Immature natural killer cell (primary cell): Measurements from ENCODE around the gene TP63. TPM values are rescaled to one million over a fixed set of nuclear protein-coding genes. Genes with fewer than 3 reads are reported as not detected.

Experiments used
- DNase-seq, 3 donors: peaks; one replicate each; pipeline ENCODE4 v3.0.0; 2022; ENCODE audit warnings: mixed read lengths in 1 of 3
- H3K27ac Mint-ChIP-seq, 6 donors: one replicate each; pipeline ENCODE4 v1.8.0; 2020; ENCODE audit warnings: mixed read lengths in 6 of 6, mild to moderate bottlenecking in 5 of 6, inconsistent platforms in 4 of 6, moderate library complexity in 3 of 6
- H3K27me3 Mint-ChIP-seq, 3 donors: one replicate each; pipeline ENCODE4 v1.8.0; 2020 to 2021; ENCODE audit warnings: low read depth in 3 of 3, mild to moderate bottlenecking in 3 of 3, mixed read lengths in 3 of 3, moderate library complexity in 3 of 3, inconsistent platforms in 1 of 3
- H3K36me3 Mint-ChIP-seq, 3 donors: one replicate each; pipeline ENCODE4 v1.8.0; 2020; ENCODE audit warnings: mixed read lengths in 3 of 3, inconsistent platforms in 2 of 3, mild to moderate bottlenecking in 2 of 3
- H3K4me1 Mint-ChIP-seq, 2 donors: one replicate each; pipeline ENCODE4 v1.8.0; 2020; ENCODE audit warnings: inconsistent platforms in 2 of 2, mild to moderate bottlenecking in 2 of 2, mixed read lengths in 2 of 2, moderate library complexity in 1 of 2
- H3K4me3 Mint-ChIP-seq, 5 donors: one replicate each; pipeline ENCODE4 v1.8.0; 2020; ENCODE audit warnings: mild to moderate bottlenecking in 5 of 5, mixed read lengths in 5 of 5, inconsistent platforms in 3 of 5, moderate library complexity in 3 of 5
- H3K9me3 Mint-ChIP-seq, 6 donors: one replicate each; pipeline ENCODE4 v1.8.0; 2020; ENCODE audit warnings: mild to moderate bottlenecking in 6 of 6, mixed read lengths in 6 of 6, inconsistent platforms in 4 of 6, moderate library complexity in 3 of 6
- polyA plus RNA-seq, 3 donors: library from polyadenylated mRNA; unstranded; fragments of 300-500 nt; fragmentation: Illumina TruSeq; gene quantifications; one replicate each; pipeline ENCODE4 v1.2.3, GENCODE V29; 2021

TP63 gene
- polyA plus RNA-seq, 3 donors from 2014 or later = not detected

DNA sequence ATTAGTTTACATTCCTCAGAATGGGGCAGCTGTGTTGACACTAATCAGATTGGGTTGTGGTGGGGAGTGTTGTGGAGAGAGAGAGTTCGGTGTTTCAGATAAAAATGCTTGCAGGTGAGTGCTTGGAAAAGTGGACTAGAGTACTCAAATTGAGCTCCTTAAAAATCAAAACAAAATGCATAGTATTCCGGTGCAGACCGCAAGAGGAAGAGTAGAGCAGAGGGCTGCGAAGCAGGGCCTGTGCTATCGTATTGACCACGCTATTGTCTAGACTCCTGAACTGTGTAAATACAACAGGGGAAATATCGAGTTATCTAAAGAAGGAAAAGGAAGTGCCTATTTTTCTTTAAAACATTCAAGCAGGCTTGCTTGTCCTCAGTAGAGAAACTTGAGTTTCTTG lies 159.5 kb downstream of the TP63 start:
- DNase-seq = no peak
- Mint-ChIP-seq H3K27ac (no peak overlapping the region), H3K4me3 (no peak overlapping the region), H3K4me1 (no peaks in the 10 kb centered on the region), H3K27me3 (peaks cover 0 to 4% (median 1%) of the 10 kb centered on the region in 3 donors), H3K9me3 (peaks cover 0 to 3% (median 0%) of the 10 kb centered on the region in 6 donors), H3K36me3 (no peaks in the 10 kb centered on the region)

DNA sequence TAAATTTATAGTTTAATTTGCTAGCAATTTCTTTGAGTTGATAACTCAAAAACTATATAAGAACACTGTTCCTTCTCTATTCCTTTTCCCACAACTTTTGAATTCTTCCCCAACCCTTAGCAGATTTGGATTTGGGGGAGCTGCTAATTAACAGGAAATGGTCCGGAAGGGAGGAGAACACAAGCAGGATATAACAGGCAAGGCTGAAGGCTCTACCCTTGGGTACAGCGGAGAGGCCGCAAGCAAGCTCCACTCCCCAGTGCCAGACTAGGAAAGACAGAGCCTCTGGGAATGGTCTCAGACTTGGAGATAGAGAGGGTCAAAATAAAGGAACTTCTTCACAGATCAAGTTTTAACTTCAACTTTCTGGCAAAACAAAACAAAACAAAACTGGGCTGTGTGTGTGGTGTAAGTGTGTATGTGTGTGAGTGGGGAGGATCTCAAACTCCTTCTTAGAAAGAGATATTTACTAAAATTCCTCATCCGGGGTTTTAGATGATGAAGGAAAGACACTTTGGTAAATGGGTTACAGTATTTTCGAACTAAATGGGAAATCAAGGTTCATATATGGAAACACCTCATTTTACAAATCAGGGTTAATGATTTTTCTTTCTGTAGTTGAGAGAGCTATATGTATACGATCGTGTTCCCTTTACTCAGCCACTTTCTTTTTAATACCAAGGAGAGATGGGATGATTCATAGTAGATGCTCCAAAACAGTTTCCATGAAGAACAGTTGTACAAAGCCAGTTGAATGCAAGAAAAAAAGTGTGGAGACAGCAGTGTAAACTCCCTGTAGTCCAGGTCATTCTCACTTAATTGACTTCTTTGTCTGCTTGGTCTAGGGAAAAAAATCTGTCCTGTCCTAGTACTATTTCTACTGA lies 161.1 kb downstream of the TP63 start:
- DNase-seq = no peak
- Mint-ChIP-seq H3K27ac (no peak overlapping the region), H3K27me3 (peaks cover 0 to 4% (median 1%) of the 10 kb centered on the region in 3 donors)

DNA sequence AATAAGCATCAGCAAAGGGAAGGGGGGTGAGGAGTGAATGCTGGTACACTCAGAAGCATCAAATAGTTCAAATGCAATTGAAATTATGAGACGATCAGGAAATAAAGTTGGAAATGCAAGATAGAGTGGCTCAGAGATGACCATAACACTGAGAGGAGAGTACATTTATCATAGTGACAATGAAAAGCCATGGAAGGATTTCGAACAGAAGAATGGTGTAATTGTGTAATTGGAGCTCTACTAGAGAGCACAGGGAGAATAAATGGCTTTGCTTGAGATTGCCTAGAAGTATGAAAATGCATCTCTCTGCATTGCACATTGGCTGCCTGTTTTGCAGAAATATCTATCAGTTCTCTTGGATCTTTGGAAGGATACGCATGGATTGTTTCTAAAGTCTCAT lies 163.3 kb downstream of the TP63 start:
- peaks cover 0 to 3% (median 0%) of the 10 kb centered on the region in 6 donors for H3K9me3 Mint-ChIP-seq
- no peak for DNase-seq
- H3K36me3 Mint-ChIP-seq = no peaks in the 10 kb centered on the region
- no peak overlapping the region for H3K4me3 Mint-ChIP-seq
- H3K4me1 Mint-ChIP-seq = no peaks in the 10 kb centered on the region
- no peak overlapping the region for H3K27ac Mint-ChIP-seq
- H3K27me3 Mint-ChIP-seq = peaks cover 0 to 4% (median 1%) of the 10 kb centered on the region in 3 donors

More for the DNA sequence above, 161.1 kb downstream of the TP63 start:
- H3K36me3 Mint-ChIP-seq = no peaks in the 10 kb centered on the region
- no peaks in the 10 kb centered on the region for H3K4me1 Mint-ChIP-seq
- H3K9me3 Mint-ChIP-seq = peaks cover 0 to 3% (median 0%) of the 10 kb centered on the region in 6 donors
- H3K4me3 Mint-ChIP-seq = no peak overlapping the region

DNA sequence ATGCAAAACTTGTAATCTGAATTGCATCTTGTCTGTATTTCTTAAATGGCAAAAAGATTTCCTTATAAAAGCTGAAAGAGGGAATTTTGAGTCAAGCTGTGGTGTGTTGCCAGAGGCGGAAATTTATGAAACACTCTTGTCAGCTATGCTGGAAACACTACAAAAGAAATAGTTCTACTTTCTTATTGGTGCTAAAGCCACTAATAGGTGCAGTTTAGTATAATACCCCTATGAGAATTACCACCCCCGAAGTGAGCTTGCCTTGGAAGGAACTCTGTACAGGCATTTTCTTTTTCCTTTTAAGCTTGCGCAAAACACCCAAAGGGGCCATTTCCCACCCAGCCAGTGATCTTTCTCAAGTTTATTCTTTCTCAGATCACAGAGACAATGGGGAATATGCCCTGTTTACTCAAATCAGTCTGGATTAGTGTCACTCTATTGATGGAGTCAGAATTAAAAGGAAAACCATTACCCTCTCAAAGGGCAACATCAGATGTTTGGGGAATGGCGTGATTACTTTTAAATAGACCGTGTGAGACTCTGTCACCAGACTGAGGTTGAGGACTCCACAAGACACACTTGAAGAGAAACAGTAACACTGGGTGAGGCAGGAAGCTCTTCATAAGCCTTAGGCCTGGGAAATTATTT lies 166.0 kb downstream of the TP63 start:
- DNase-seq = no peak
- Mint-ChIP-seq H3K27me3 (no peaks in the 10 kb centered on the region), H3K4me1 (no peaks in the 10 kb centered on the region), H3K36me3 (no peaks in the 10 kb centered on the region), H3K9me3 (no peaks in the 10 kb centered on the region), H3K4me3 (no peak overlapping the region), H3K27ac (no peak overlapping the region)

DNA sequence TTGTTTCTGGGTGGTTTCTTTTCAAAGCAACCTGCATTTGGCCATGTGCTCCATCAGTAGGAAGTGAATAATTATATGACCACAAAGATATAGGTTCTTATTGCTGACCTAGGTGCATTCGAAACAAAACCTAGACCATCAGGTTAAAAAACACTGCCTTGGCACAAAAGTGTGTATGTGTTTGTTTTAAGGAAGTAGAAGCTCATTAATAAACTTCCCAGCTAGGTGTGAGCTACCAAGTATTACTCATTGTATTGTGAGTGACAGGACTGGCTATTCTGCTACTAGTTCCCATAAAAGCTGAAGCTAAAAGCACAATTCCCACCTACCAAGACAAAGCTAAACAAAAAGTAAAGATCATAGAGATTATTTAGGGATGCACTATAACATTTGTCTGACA lies 168.2 kb downstream of the TP63 start:
- Mint-ChIP-seq H3K27me3 (no peaks in the 10 kb centered on the region), H3K4me1 (no peaks in the 10 kb centered on the region), H3K36me3 (no peaks in the 10 kb centered on the region), H3K9me3 (no peaks in the 10 kb centered on the region), H3K4me3 (no peak overlapping the region), H3K27ac (no peak overlapping the region)
- DNase-seq = no peak

DNA sequence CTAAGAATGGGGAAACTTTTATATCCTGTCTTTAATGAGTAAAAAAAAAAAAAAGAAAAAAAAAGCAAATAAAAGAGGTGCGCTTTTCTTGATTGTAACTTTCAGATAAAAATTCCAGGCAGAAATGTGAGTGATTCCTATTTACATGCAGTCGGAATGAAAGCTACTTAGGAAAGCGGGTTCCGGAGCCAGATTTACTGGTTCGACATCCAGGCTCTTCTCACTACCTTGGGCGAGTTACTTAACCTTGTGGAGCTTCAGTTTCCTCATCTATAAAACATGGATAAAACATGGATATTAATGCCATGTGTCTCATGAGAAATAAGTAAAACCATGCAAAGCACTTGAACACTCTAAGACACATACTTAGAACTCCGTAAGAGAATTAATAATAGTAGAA lies 169.2 kb downstream of the TP63 start:
- no peak overlapping the region for H3K27ac Mint-ChIP-seq
- no peak overlapping the region for H3K4me3 Mint-ChIP-seq
- H3K36me3 Mint-ChIP-seq = no peaks in the 10 kb centered on the region
- no peak for DNase-seq
- H3K9me3 Mint-ChIP-seq = no peaks in the 10 kb centered on the region
- H3K27me3 Mint-ChIP-seq = no peaks in the 10 kb centered on the region
- no peaks in the 10 kb centered on the region for H3K4me1 Mint-ChIP-seq

DNA sequence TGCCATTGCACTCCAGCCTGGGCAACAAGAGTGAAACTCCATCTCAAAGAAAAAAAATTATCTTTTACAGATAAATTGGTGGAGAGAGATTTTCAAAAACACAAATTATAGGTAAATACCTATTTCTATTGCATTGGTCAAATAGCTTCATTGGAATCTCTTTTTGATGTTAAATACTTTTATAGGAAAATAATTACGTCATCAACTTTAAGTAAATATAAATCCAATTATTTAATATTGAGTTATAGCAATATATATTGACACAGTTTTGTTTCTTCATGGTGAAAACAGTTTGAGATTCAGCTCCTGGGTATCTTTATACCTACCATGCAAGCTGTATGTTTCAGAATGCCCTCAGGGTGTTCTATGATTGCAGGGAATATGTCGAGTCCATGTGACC lies 172.1 kb downstream of the TP63 start:
- Mint-ChIP-seq H3K27me3 (no peaks in the 10 kb centered on the region), H3K9me3 (no peaks in the 10 kb centered on the region), H3K4me3 (no peak overlapping the region), H3K4me1 (no peaks in the 10 kb centered on the region), H3K27ac (no peak overlapping the region), H3K36me3 (no peaks in the 10 kb centered on the region)
- no peak for DNase-seq

DNA sequence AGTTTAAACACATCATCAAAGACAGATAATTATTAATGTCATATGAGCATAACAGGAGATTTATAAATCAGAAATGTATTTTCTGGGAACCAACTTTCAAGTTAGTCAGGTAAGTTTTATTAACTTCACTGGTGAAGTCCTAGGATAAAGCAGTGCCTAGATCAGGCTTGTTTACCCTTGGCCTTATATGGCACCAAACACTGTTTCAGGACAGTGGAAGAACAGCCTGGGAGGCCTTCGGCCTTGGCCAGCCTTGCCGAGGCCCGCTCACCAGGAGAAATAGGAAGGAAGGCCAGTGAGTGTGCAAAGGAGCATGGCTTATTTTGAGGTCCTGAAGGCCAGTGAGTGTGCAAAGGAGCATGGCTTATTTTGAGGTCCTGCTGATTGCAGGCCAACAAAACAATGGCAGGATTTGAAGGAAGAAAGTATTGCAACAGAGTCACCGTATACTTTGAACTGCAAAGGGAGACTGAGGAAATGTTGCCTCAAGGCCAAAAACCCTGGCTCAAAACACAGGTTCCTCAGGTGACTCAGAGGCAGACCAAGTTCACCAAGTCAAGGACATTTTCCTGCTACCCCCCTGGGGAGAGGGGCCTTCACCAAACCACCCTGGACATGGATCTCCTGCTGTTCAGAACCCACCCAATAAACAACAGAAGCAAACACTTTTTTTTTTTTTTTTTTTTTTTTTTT lies 174.3 kb downstream of the TP63 start:
- Mint-ChIP-seq H3K27me3 (no peaks in the 10 kb centered on the region), H3K36me3 (no peaks in the 10 kb centered on the region), H3K27ac (no peak overlapping the region), H3K4me3 (no peak overlapping the region), H3K4me1 (no peaks in the 10 kb centered on the region), H3K9me3 (no peaks in the 10 kb centered on the region)
- no peak for DNase-seq

DNA sequence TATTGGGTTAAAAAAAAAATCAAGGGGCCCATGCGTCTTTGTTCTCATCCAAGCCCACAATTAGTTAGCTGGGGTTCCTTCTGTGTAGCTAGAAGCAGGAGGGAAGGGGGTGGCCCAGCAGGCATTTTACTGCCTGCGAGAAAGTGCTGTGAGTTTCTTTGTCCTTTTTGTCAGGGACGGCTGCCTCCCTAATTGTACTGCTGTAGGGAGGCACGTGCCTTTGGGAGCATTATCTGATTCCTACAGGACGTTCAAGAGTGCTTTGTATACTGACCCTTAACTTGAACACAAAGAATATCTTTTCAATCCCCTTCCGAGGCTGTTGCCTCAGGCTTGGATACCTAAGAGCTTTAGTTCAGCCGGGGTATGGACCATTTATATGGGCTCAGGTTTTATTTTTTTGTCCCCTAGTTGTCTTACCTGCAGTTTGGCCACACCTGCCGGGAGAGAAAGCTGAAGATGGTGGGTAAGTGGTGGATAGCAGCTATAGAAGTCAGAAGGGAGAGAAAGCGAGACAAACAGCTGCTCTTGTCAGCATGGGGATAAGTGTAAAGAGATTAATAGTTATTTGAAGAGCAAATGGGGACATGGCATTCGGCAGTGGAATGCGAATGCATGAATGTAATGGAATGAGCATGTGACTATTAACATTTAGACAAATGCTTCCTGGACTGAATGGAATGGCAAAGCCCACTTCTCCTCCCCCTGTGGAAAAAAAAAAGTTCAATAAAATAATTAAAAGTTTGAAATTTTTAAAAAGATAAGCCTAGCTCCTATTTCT lies 175.2 kb downstream of the TP63 start:
- Mint-ChIP-seq H3K36me3 (no peaks in the 10 kb centered on the region), H3K4me3 (no peak overlapping the region), H3K27me3 (no peaks in the 10 kb centered on the region), H3K27ac (no peak overlapping the region), H3K4me1 (no peaks in the 10 kb centered on the region), H3K9me3 (no peaks in the 10 kb centered on the region)
- no peak for DNase-seq

DNA sequence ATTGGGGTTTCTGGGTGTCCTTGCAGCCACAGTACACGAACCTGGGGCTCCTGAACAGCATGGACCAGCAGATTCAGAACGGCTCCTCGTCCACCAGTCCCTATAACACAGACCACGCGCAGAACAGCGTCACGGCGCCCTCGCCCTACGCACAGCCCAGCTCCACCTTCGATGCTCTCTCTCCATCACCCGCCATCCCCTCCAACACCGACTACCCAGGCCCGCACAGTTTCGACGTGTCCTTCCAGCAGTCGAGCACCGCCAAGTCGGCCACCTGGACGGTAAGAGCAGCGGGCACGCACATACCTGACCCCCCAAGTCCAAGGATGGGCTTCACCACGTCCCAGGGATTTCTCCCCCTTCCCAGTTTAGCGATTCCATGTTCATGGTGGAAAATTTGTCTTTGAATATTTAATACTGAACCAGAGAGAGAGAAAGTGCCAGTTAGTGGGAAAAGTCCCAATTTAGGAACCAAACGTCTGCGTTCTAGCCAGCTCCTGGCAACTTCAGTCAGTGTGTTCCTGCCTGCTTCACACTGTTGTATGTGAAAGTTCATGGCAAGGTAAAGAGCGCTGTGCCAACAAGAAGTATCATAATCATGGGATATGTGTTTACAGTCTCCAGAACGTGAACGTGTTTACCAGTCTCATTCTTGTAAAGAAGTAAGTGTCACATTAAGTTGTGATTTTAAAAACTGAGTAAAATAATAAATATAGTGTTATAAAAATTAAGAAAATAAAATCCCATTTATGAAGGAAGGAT lies 177.2 kb downstream of the TP63 start:
- Mint-ChIP-seq H3K27ac (no peak overlapping the region), H3K9me3 (no peaks in the 10 kb centered on the region), H3K4me3 (no peak overlapping the region), H3K4me1 (no peaks in the 10 kb centered on the region), H3K36me3 (no peaks in the 10 kb centered on the region), H3K27me3 (no peaks in the 10 kb centered on the region)
- no peak for DNase-seq

DNA sequence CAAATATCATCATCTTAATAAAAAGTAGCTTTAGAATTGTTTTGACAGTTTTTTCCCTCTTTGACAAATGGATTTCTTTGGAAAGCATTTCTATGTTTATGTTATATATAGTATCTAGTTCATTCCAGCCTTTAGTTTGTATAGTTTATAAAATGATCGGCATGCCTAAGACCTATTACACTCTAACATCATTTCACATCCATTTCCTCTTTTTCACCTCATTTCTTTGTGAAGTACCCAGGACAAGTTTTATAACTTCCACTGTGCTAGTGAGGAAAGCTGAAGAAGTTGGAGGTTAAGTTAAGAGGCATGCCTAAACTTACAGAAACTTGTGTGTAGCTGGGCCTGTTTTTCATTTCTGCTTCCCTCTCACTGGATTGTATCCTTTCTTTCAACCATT lies 178.4 kb downstream of the TP63 start:
- H3K27me3 Mint-ChIP-seq = no peaks in the 10 kb centered on the region
- no peaks in the 10 kb centered on the region for H3K4me1 Mint-ChIP-seq
- H3K9me3 Mint-ChIP-seq = no peaks in the 10 kb centered on the region
- no peaks in the 10 kb centered on the region for H3K36me3 Mint-ChIP-seq
- no peak for DNase-seq
- no peak overlapping the region for H3K4me3 Mint-ChIP-seq
- H3K27ac Mint-ChIP-seq = no peak overlapping the region

DNA sequence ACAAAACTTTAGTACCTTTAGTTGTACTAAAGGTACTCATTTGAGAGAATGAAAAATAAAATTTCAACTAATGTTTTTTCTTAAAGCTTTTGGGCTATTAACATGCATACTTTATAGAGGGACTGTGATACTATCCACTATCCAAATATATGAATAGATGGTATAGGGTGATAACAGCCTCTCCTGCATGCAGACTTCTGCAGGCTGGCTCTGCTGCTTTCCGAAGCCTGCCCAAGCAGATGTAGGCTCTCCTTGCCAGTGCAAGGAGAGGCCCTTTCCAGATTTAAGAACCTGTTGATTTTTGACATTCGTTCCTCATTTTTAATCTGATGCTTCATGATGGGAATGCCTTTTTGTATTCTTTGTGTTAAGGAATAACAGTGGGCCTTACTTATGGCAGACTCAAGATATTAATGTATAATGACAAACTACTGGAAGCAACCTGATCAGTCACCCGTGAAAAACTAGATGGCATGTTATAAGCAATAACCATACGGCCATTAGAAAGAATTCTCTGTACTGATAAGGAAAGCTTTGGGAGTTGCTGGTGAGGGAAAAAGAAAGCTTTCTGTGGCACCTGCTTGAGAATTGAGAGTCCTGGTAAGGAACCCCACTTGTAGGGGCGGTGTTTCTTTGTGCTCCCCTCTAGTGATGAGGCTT lies 181.7 kb downstream of the TP63 start:
- Mint-ChIP-seq H3K36me3 (no peaks in the 10 kb centered on the region), H3K9me3 (no peaks in the 10 kb centered on the region), H3K4me1 (no peaks in the 10 kb centered on the region), H3K27ac (no peak overlapping the region), H3K4me3 (no peak overlapping the region), H3K27me3 (no peaks in the 10 kb centered on the region)
- DNase-seq = no peak
